HEK293T (cell line): Measurements from ENCODE around the gene AMH.

Source experiments
- ARNT ChIP-seq: fragments of 450-650 bp; IDR thresholded peaks from 2 replicates; pipeline ENCODE4 v1.6.1; 2017; ENCODE audit warnings: mild to moderate bottlenecking
- FOXK2 ChIP-seq: fragments of 450-650 bp; IDR thresholded peaks from 2 replicates; pipeline ENCODE4 v1.6.1; 2016; ENCODE audit warnings: mild to moderate bottlenecking

DNA sequence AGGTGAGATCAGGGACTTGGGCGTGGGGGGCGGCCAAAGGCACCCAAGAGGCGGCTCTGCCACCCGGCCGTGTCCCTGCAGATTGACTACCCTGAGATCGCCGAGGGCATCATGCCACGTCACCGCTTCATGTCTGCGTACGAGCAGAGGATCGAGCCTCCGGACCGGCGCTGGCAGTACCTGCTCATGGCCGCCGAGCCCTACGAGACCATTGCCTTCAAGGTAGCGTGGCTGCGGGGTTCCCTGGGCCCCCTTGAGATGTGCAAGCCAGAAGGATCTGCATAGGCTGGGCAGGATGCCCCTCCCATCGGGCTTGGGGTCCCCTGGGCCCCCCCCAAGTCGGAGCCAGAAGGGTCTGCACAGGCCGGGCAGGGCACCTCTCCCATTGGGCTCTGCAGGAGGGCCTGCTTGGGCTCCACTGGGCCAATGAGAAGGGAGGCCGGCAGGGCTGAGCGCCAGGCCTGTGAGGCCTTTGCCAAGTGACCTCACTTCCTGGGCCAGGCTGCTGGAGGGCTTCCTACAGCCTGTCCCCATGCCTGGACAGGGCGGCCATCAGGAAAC is 2.2 kb upstream of the AMH start:
- TF ChIP-seq ARNT, result no peak
- no peak for TF ChIP-seq FOXK2
